ENCODE data around the gene INTS7.
"Not testable (repeated sequence)": the region's sequence is repeated elsewhere in the genome, so short reads cannot be mapped to it uniquely, and the experiment has no call there.

The INTS7 gene

GRCh38 chr1:212055333-212055732 lies 20.0 kb upstream of the INTS7 start:
- CTCF ChIA-PET = interaction anchor here (0.7 to 1.5 kb wide), 2 partner anchors 235 to 401 kb away, joined by 3 read pairs; no protein-coding TSS in a partner anchor
- Mint-ChIP-seq H3K9me3 (peaks cover 24% of the 10 kb centered on the region), H3K27ac (peak overlapping the region; percentile 30), H3K4me3 (no peak overlapping the region), H3K4me1 (no peaks in the 10 kb centered on the region), H3K36me3 (peaks cover 85% of the 10 kb centered on the region), H3K27me3 (no peaks in the 10 kb centered on the region)
- no peak for DNase-seq

- CTCF ChIA-PET = interaction anchor here (0.8 to 1.5 kb wide), 2 partner anchors 11 to 402 kb away, joined by 3 read pairs; no protein-coding TSS in a partner anchor
- Mint-ChIP-seq H3K27ac (no peak overlapping the region), H3K4me1 (no peaks in the 10 kb centered on the region), H3K36me3 (peaks cover 90% of the 10 kb centered on the region), H3K27me3 (no peaks in the 10 kb centered on the region), H3K4me3 (no peak overlapping the region), H3K9me3 (peaks cover 24% of the 10 kb centered on the region)
- DNase-seq = no peak
These were observed 18.6 kb upstream of the INTS7 start for GRCh38 chr1:212053993-212054392.

- H3K36me3 Mint-ChIP-seq = peaks cover 60% of the 10 kb centered on the region
- CTCF ChIA-PET = no interaction called here
- no peak overlapping the region for H3K27ac Mint-ChIP-seq
- DNase-seq = no peak
- H3K4me3 Mint-ChIP-seq = no peak overlapping the region
- H3K9me3 Mint-ChIP-seq = no peaks in the 10 kb centered on the region
- H3K27me3 Mint-ChIP-seq = no peaks in the 10 kb centered on the region
- H3K4me1 Mint-ChIP-seq = peaks cover 19% of the 10 kb centered on the region
These were observed 10.6 kb upstream of the INTS7 start for GRCh38 chr1:212045981-212046380.

GRCh38 chr1:212044851-212045250 lies 9.5 kb upstream of the INTS7 start:
- H3K27ac Mint-ChIP-seq = peak overlapping the region; percentile 5
- CTCF ChIA-PET = no interaction called here
- no peak for DNase-seq
- peaks cover 28% of the 10 kb centered on the region for H3K4me1 Mint-ChIP-seq
- H3K27me3 Mint-ChIP-seq = no peaks in the 10 kb centered on the region
- H3K9me3 Mint-ChIP-seq = no peaks in the 10 kb centered on the region
- peaks cover 55% of the 10 kb centered on the region for H3K36me3 Mint-ChIP-seq
- H3K4me3 Mint-ChIP-seq = no peak overlapping the region

GRCh38 chr1:212042436-212042835 lies 7.1 kb upstream of the INTS7 start:
- no peaks in the 10 kb centered on the region for H3K9me3 Mint-ChIP-seq
- peaks cover 49% of the 10 kb centered on the region for H3K4me1 Mint-ChIP-seq
- peak overlapping the region; percentile 1 for H3K27ac Mint-ChIP-seq
- no peak overlapping the region for H3K4me3 Mint-ChIP-seq
- no peak for DNase-seq
- H3K36me3 Mint-ChIP-seq = peaks cover 52% of the 10 kb centered on the region
- no peaks in the 10 kb centered on the region for H3K27me3 Mint-ChIP-seq
- CTCF ChIA-PET = interaction anchor here (0.8 kb wide), 1 partner anchor 12 kb away, joined by 3 read pairs; no protein-coding TSS in a partner anchor

- Mint-ChIP-seq H3K36me3 (peaks cover 36% of the 10 kb centered on the region), H3K27ac (peak overlapping the region; percentile 1), H3K4me1 (peaks cover 59% of the 10 kb centered on the region), H3K4me3 (peak overlapping the region; percentile 14), H3K27me3 (no peaks in the 10 kb centered on the region), H3K9me3 (no peaks in the 10 kb centered on the region)
- CTCF ChIA-PET = interaction anchor here (1.0 to 1.2 kb wide), 4 partner anchors 21 to 416 kb away, joined by 3 to 4 read pairs (median 4); no protein-coding TSS in a partner anchor
- DNase-seq = no peak
These were observed 5.5 kb upstream of the INTS7 start for GRCh38 chr1:212040629-212041412.

GRCh38 chr1:212039622-212040021 lies 4.3 kb upstream of the INTS7 start:
- Mint-ChIP-seq H3K9me3 (no peaks in the 10 kb centered on the region), H3K27me3 (no peaks in the 10 kb centered on the region), H3K27ac (no peak overlapping the region), H3K36me3 (peaks cover 26% of the 10 kb centered on the region), H3K4me3 (no peak overlapping the region), H3K4me1 (peaks cover 58% of the 10 kb centered on the region)
- CTCF ChIA-PET = interaction anchor here (1.0 to 1.2 kb wide), 4 partner anchors 9 to 418 kb away, joined by 3 to 4 read pairs (median 4); no protein-coding TSS in a partner anchor
- no peak for DNase-seq

GRCh38 chr1:212037900-212038299 lies 2.5 kb upstream of the INTS7 start:
- DNase-seq = no peak
- Mint-ChIP-seq H3K27me3 (no peaks in the 10 kb centered on the region), H3K36me3 (peaks cover 26% of the 10 kb centered on the region), H3K9me3 (no peaks in the 10 kb centered on the region), H3K4me3 (peak overlapping the region; percentile 93), H3K4me1 (peaks cover 69% of the 10 kb centered on the region), H3K27ac (peak overlapping the region; percentile 47)
- CTCF ChIA-PET = interaction anchor here (0.8 to 4.7 kb wide), 4 partner anchors 12 to 357 kb away, joined by 3 to 46 read pairs (median 6); no protein-coding TSS in a partner anchor

GRCh38 chr1:212035835-212036605 lies 663 bp upstream of the INTS7 start:
- Mint-ChIP-seq H3K9me3 (no peaks in the 10 kb centered on the region), H3K4me3 (peak overlapping the region; percentile 93), H3K4me1 (peaks cover 74% of the 10 kb centered on the region), H3K36me3 (peaks cover 35% of the 10 kb centered on the region), H3K27ac (peak overlapping the region; percentile 96), H3K27me3 (no peaks in the 10 kb centered on the region)
- CTCF ChIA-PET = interaction anchor here (0.8 to 4.7 kb wide), 32 partner anchors 10 to 775 kb away, joined by 3 to 46 read pairs (median 4); no protein-coding TSS in a partner anchor
- DNase-seq = no peak

GRCh38 chr1:212034516-212035122 lies 738 bp downstream of the INTS7 start:
- Mint-ChIP-seq H3K9me3 (no peaks in the 10 kb centered on the region), H3K27me3 (no peaks in the 10 kb centered on the region), H3K4me1 (peaks cover 68% of the 10 kb centered on the region)

GRCh38 chr1:212030936-212031528 lies 4.3 kb downstream of the INTS7 start:
- peaks cover 31% of the 10 kb centered on the region for H3K36me3 Mint-ChIP-seq

More at GRCh38 chr1:212034516-212035122, 738 bp downstream of the INTS7 start:
- Mint-ChIP-seq H3K36me3 (peaks cover 29% of the 10 kb centered on the region), H3K27ac (peak overlapping the region; percentile 96), H3K4me3 (peak overlapping the region; percentile 93)
- DNase-seq = no peak
- CTCF ChIA-PET = interaction anchor here (0.6 to 4.7 kb wide), 22 partner anchors 8 to 421 kb away, joined by 3 to 46 read pairs (median 6); partner anchors contain the start of gene NEK2

GRCh38 chr1:212027727-212028126 lies 7.6 kb downstream of the INTS7 start:
- not testable (repeated sequence) for DNase-seq, H3K4me3 Mint-ChIP-seq, H3K27ac Mint-ChIP-seq, H3K27me3 Mint-ChIP-seq, H3K9me3 Mint-ChIP-seq
- peaks cover 45% of the 10 kb centered on the region for H3K36me3 Mint-ChIP-seq
- peaks cover 29% of the 10 kb centered on the region for H3K4me1 Mint-ChIP-seq
- CTCF ChIA-PET = interaction anchor here (1.7 to 2.2 kb wide), 3 partner anchors 7 to 340 kb away, joined by 4 to 9 read pairs (median 5); partner anchors contain the start of genes DTL and INTS7

More at GRCh38 chr1:212030936-212031528, 4.3 kb downstream of the INTS7 start:
- H3K9me3 Mint-ChIP-seq = no peaks in the 10 kb centered on the region
- peaks cover 44% of the 10 kb centered on the region for H3K4me1 Mint-ChIP-seq
- H3K27ac Mint-ChIP-seq = peak overlapping the region; percentile 40
- DNase-seq = no peak
- H3K27me3 Mint-ChIP-seq = no peaks in the 10 kb centered on the region
- CTCF ChIA-PET = interaction anchor here (0.9 to 2.5 kb wide), 2 partner anchors 346 to 427 kb away, joined by 3 to 8 read pairs; no protein-coding TSS in a partner anchor
- no peak overlapping the region for H3K4me3 Mint-ChIP-seq

GRCh38 chr1:212024469-212025149 lies 10.7 kb downstream of the INTS7 start:
- CTCF ChIA-PET = no interaction called here
- DNase-seq = no peak
- Mint-ChIP-seq H3K36me3 (peaks cover 38% of the 10 kb centered on the region), H3K4me3 (no peak overlapping the region), H3K27ac (no peak overlapping the region), H3K27me3 (no peaks in the 10 kb centered on the region), H3K9me3 (peaks cover 9% of the 10 kb centered on the region), H3K4me1 (peaks cover 7% of the 10 kb centered on the region)
